ENCODE measurements around the gene PUM2.

DNA sequence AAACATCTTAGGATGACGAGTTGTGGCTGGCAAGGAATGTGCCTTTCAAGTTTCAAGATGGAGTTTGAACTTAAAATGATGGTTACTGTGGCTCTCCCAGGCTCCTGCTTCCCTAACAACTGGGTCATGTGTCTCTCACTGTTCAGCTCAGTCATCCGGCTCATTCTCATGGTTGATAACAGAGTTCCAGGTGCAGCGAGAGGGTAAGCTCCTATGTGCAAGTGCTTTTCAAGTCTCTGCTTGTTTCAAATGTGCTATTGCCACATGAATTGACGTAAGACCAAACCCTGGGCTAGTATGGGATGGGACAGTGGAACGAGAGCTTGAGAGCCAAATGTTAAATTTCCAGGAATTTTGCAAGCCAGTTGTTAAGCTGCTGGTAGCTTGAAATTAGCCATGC lies 19.5 kb upstream of the PUM2 start:
- TF ChIP-seq SPI1 (IDR thresholded peaks at IDR 0.05; ENCODE audit: low read depth, low read length) = no peak
- TF ChIP-seq POLR2A (IDR thresholded peaks at IDR 0.05; ENCODE audit: low read depth, low read length) = no peak
- no peak for TF ChIP-seq POLR2AphosphoS5 (IDR thresholded peaks at IDR 0.05; ENCODE audit: low read depth, low read length)
- TF ChIP-seq POU2F2 (IDR thresholded peaks at IDR 0.05; ENCODE audit: low read depth, low read length) = no peak
